K562 treated with DMSO at 1 percent for 48 hours (cell line): Measurements from ENCODE around the gene PSIP1. TPM values are rescaled to one million over a fixed set of nuclear protein-coding genes. Genes with fewer than 3 reads are reported as not detected.

Experiments
- total RNA-seq: library from RNA; unstranded; fragments of 300-600 nt; gene quantifications from 2 replicates; pipeline ENCODE4 v1.2.3, GENCODE V29; 2022; ENCODE audit warnings: low replicate concordance; ENCODE audit errors: extremely low read depth

Gene PSIP1
- not detected in 2 replicates for total RNA-seq

GRCh38 chr9:15510789-15511575 is at the start of gene PSIP1:
Gene PSIP1 (minus strand): TSS chr9:15510970. CDS start chr9:15510188, 782 bp downstream.

GRCh38 chr9:15552636-15553527 is 42.1 kb upstream of the PSIP1 start, which contains the start of gene CCDC171:
Gene CCDC171 (plus strand): TSS chr9:15553043. CDS start chr9:15564089, 11,046 bp downstream.

GRCh38 chr9:15422372-15423230 is 88.2 kb downstream of the PSIP1 start, which contains the start of gene SNAPC3:
Gene SNAPC3 (plus strand): TSS chr9:15422876. CDS start chr9:15422880, 4 bp downstream.

Other genes with a start within 250 kb of the PSIP1 start
- not detected in 2 replicates for gene TTC39B, start 203.8 kb downstream of the PSIP1 start, total RNA-seq
- gene SNAPC3, start 88.1 kb downstream of the PSIP1 start, total RNA-seq: not detected in 2 replicates
- not detected in 2 replicates for gene CCDC171, start 42.1 kb upstream of the PSIP1 start, total RNA-seq